ENCODE measurements around the gene KTN1.

KTN1 gene

GRCh38 chr14:55609681-55610080 lies 29.7 kb downstream of the KTN1 start:
- peak; percentile 78 for DNase-seq (ENCODE audit: low read depth)

GRCh38 chr14:55610713-55611370 lies 30.8 kb downstream of the KTN1 start:
- DNase-seq (ENCODE audit: low read depth), result no peak

- DNase-seq (ENCODE audit: low read depth), result no peak
Observed at GRCh38 chr14:55611859-55612258, 31.9 kb downstream of the KTN1 start.

- DNase-seq (ENCODE audit: low read depth), result no peak
Observed at GRCh38 chr14:55614304-55614703, 34.3 kb downstream of the KTN1 start.

GRCh38 chr14:55620277-55620676 lies 40.3 kb downstream of the KTN1 start:
- no peak for DNase-seq (ENCODE audit: low read depth)

- no peak for DNase-seq (ENCODE audit: low read depth)
Observed at GRCh38 chr14:55620981-55621380, 41.0 kb downstream of the KTN1 start.

GRCh38 chr14:55621391-55621790 lies 41.4 kb downstream of the KTN1 start:
- DNase-seq (ENCODE audit: low read depth), result no peak

GRCh38 chr14:55624913-55625312 lies 44.9 kb downstream of the KTN1 start:
- DNase-seq (ENCODE audit: low read depth), result peak; percentile 30

- DNase-seq (ENCODE audit: low read depth), result no peak
Observed at GRCh38 chr14:55625481-55625880, 45.5 kb downstream of the KTN1 start.

- no peak for DNase-seq (ENCODE audit: low read depth)
Observed at GRCh38 chr14:55626131-55626530, 46.1 kb downstream of the KTN1 start.

GRCh38 chr14:55628426-55628825 lies 48.4 kb downstream of the KTN1 start:
- DNase-seq (ENCODE audit: low read depth), result no peak

- DNase-seq (ENCODE audit: low read depth), result no peak
Observed at GRCh38 chr14:55638665-55639064, 58.7 kb downstream of the KTN1 start.

GRCh38 chr14:55641290-55641689 lies 61.3 kb downstream of the KTN1 start:
- DNase-seq (ENCODE audit: low read depth), result no peak

GRCh38 chr14:55641954-55642353 lies 61.9 kb downstream of the KTN1 start:
- DNase-seq (ENCODE audit: low read depth), result no peak

- DNase-seq (ENCODE audit: low read depth), result no peak
Observed at GRCh38 chr14:55645145-55645544, 65.1 kb downstream of the KTN1 start.

GRCh38 chr14:55645845-55646832 lies 66.1 kb downstream of the KTN1 start:
- no peak for DNase-seq (ENCODE audit: low read depth)

- no peak for DNase-seq (ENCODE audit: low read depth)
Observed at GRCh38 chr14:55650992-55651391, 71.0 kb downstream of the KTN1 start.

- no peak for DNase-seq (ENCODE audit: low read depth)
Observed at GRCh38 chr14:55654243-55654642, 74.2 kb downstream of the KTN1 start.

- DNase-seq (ENCODE audit: low read depth), result no peak
Observed at GRCh38 chr14:55661029-55661428, 81.0 kb downstream of the KTN1 start.

GRCh38 chr14:55662752-55663151 lies 82.7 kb downstream of the KTN1 start:
- DNase-seq (ENCODE audit: low read depth), result no peak

GRCh38 chr14:55665067-55665675 lies 85.2 kb downstream of the KTN1 start:
- DNase-seq (ENCODE audit: low read depth), result peak; percentile 27

GRCh38 chr14:55667801-55668200 lies 87.8 kb downstream of the KTN1 start:
- no peak for DNase-seq (ENCODE audit: low read depth)

GRCh38 chr14:55671641-55672040 lies 91.6 kb downstream of the KTN1 start:
- DNase-seq (ENCODE audit: low read depth), result peak; percentile 16

Measured in EH (cell line).